ENCODE results near the gene ABI3. TPM values are rescaled to one million over a fixed set of nuclear protein-coding genes. Genes with fewer than 3 reads are reported as not detected.

The ABI3 gene
- total and polyA plus RNA-seq, 9 of the 15 experiments (the other 6 are each of a cell fraction or from before 2014, with no cell fraction given): not detected

DNA sequence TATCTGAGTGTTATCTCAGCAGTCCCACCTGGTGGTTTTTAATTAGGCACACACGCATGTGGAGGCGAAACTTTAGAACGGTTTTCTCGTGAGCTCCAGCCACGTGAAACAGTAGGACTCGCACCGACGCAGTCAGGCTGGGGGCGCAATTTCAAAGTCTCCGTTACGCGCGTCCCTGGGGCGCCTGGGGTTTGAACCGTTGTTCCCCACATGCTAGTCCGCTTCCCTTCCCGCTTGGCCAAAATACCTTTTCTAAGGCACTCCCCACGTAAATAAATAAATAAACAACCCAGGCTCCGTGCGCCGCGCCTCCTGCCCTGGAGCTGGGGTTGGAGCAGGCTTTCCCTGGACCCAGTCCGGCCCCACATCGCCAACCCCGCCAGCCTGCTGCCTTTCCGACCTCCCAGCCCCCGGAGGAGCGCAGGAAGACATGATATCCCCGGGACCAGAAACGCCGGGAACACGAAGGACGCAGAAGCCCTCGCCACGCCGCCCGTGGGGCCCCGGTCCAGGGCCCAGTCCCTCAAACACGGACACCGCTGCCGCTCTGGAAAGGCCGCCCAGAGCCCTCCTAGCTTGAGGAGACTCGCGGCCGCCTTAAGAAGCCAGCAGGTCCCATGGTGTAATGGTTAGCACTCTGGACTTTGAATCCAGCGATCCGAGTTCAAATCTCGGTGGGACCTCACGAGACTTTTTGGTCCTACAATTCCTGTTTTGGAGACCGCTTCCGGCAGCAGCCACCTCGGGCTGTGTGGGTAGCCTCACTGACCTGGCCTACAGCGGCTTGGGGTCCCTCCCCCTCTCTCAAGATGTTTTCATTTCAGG, 18.4 kb upstream of the ABI3 start (continued):
- TF ChIP-seq FIP1L1 (IDR thresholded peaks at IDR 0.05; ENCODE audit: low read depth, low read length, poor library complexity, severe bottlenecking) (peak; percentile 88), HMGXB4 (CRISPR knock-in tag; IDR thresholded peaks at IDR 0.05) (peak; percentile 97), ZNF511 (CRISPR knock-in tag; IDR thresholded peaks at IDR 0.05) (peak; percentile 30; the same call in 1 of the 2 replicates), CHD4 (IDR thresholded peaks at IDR 0.05; ENCODE audit: insufficient read depth, insufficient replicate concordance, low read depth, low read length, poor library complexity, severe bottlenecking) (no peak), SIN3B (IDR thresholded peaks at IDR 0.05; ENCODE audit: low read depth) (peak; percentile 34; the same call in 1 of the 2 replicates), POU5F1 (IDR thresholded peaks at IDR 0.05; ENCODE audit: borderline replicate concordance, low read depth, low read length, partially characterized antibody) (peak; percentile 21), GABPB1 (CRISPR knock-in tag; IDR thresholded peaks at IDR 0.05) (peak; percentile 80), KLF16 (IDR thresholded peaks at IDR 0.05) (peak; percentile 55; the same call in 1 of the 2 replicates), RFX5 (IDR thresholded peaks at IDR 0.05; ENCODE audit: low read depth, low read length) (peak; percentile 61; the same call in 1 of the 2 replicates), TCF15 (CRISPR knock-in tag; IDR thresholded peaks at IDR 0.05) (no peak), TOE1 (IDR thresholded peaks at IDR 0.05; ENCODE audit: borderline replicate concordance) (peak; percentile 60), TOE1 (CRISPR knock-in tag; IDR thresholded peaks at IDR 0.05; ENCODE audit: borderline replicate concordance, low read depth) (no peak), NONO (IDR thresholded peaks at IDR 0.05; ENCODE audit: low read depth in 2 of 2, low read length in 1 of 2) (peak in 1 of 2 experiments; percentile 58; a peak in 1 of 4 replicates), ZNF436 (CRISPR knock-in tag; IDR thresholded peaks at IDR 0.05) (no peak), RB1 (IDR thresholded peaks at IDR 0.05; ENCODE audit: low read depth) (peak; percentile 70), BDP1 (IDR thresholded peaks at IDR 0.05; ENCODE audit: insufficient read depth, insufficient read length) (peak; percentile 71), BRF1 (IDR thresholded peaks at IDR 0.05; ENCODE audit: borderline replicate concordance, extremely low read depth, insufficient read length) (peak; percentile 89)
- TF ChIP-seq, protein P1, sequence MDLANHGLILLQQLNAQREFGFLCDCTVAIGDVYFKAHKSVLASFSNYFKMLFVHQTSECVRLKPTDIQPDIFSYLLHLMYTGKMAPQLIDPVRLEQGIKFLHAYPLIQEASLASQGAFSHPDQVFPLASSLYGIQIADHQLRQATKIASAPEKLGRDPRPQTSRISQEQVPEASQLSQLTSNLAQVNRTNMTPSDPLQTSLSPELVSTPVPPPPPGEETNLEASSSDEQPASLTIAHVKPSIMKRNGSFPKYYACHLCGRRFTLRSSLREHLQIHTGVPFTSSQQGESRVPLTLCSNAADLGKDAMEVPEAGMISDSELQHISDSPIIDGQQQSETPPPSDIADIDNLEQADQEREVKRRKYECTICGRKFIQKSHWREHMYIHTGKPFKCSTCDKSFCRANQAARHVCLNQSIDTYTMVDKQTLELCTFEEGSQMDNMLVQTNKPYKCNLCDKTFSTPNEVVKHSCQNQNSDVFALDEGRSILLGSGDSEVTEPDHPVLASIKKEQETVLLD (IDR thresholded peaks at IDR 0.05): 0 out of 2 replicates have a peak, but pooled peaks have one; percentile 15
- TF ChIP-seq, protein P2, sequence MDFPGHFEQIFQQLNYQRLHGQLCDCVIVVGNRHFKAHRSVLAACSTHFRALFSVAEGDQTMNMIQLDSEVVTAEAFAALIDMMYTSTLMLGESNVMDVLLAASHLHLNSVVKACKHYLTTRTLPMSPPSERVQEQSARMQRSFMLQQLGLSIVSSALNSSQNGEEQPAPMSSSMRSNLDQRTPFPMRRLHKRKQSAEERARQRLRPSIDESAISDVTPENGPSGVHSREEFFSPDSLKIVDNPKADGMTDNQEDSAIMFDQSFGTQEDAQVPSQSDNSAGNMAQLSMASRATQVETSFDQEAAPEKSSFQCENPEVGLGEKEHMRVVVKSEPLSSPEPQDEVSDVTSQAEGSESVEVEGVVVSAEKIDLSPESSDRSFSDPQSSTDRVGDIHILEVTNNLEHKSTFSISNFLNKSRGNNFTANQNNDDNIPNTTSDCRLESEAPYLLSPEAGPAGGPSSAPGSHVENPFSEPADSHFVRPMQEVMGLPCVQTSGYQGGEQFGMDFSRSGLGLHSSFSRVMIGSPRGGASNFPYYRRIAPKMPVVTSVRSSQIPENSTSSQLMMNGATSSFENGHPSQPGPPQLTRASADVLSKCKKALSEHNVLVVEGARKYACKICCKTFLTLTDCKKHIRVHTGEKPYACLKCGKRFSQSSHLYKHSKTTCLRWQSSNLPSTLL (IDR thresholded peaks at IDR 0.05): peak; percentile 82

All from K562 (cell line).